Peyer's patch (tissue), 4 donors: ENCODE measurements around the gene FSIP1.

Experiments
- CTCF ChIP-seq, 6 experiments: fragments of 450-650 bp in 4 of 6; fragments of 200-600 bp in 2 of 6; sonication (generic) in 1 of 6; IDR thresholded peaks; one replicate each; pipeline ENCODE4 v1.5.1; 2017 to 2019; ENCODE audit warnings: antibody characterized with exemption in 6 of 6, mild to moderate bottlenecking in 3 of 6, moderate library complexity in 1 of 6
- POLR2A ChIP-seq, 2 donors: fragments of 450-650 bp; IDR thresholded peaks; one replicate each; pipeline ENCODE4 v1.5.1; 2017; ENCODE audit warnings: antibody characterized with exemption in 2 of 2, mild to moderate bottlenecking in 2 of 2, moderate library complexity in 2 of 2

- TF ChIP-seq CTCF (IDR thresholded peaks at IDR 0.05): no peak
- TF ChIP-seq POLR2A (IDR thresholded peaks at IDR 0.05): no peak
Observed at GRCh38 chr15:39687965-39688364, 94.7 kb downstream of the FSIP1 start.
